GM18505 (cell line): Measurements from ENCODE around the gene IRF2BP2.

ENCODE experiments used
- ATAC-seq: cut with Tn5 transposase; IDR thresholded peaks from one replicate; pipeline ENCODE4 v1.9.1; 2021; ENCODE audit not compliant: unreplicated experiment
- POLR2A ChIP-seq: IDR thresholded peaks from 4 replicates; pipeline ENCODE4 v1.6.1; 2011; ENCODE audit warnings: borderline replicate concordance; ENCODE audit not compliant: insufficient read depth, insufficient read length; ENCODE audit errors: extremely low read depth

The IRF2BP2 gene

DNA sequence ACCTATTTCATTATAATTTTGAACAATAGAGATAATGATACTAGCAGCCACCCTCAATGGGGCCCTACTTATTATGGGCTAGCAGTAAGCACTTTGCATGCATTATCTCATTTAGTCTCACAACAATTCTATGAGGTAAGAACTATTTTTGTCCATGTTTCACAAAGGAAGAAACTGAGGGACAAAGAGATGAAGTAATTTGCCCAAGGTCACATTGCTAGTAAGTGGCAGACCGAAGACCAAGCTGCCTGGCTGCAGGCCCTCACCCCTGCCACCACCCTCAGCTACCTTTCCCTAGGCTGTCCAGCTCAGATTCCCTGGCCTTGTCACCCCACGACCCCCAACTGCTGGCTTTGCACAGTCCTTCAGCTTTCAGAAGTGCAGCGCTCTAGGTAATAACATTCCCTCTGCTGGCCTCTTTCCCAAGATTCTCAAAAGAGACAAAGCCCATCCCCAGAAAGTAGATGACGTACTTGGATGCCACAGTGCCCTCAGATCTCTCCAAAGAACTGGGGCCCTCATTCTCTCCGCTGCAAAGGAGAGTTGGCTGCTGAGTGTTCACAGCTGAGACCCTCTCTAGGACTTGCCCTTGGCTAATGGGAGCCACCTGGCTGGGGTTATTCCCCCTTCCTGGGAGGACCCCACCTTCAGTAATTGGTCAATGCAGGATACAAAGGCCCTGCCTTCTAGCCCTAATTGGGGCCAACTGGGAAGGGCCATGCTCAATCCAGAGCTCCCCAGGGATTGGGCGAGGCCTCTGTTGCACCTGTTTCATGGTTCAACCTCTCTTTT is 39.5 kb downstream of the IRF2BP2 start:
- ATAC-seq: no peak
- no peak for TF ChIP-seq POLR2A

DNA sequence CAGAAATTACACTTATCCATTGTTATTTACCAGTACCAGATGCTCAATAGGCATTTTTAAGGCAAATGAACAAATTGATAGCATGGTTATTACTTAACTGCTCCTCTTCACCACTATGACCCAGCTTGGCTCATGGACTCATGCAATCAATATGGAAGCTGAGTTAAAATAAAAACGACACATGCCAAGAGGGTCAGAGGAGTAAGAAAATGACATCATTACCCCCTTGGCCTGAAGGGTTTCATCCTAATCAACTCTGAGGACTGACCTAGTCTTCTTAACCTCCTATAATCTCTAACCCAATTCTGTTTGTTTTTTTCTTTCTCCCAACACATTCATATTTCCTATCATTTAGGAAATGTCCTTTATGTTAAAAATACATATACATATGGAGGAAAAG is 41.6 kb downstream of the IRF2BP2 start:
- no peak for TF ChIP-seq POLR2A
- no peak for ATAC-seq

DNA sequence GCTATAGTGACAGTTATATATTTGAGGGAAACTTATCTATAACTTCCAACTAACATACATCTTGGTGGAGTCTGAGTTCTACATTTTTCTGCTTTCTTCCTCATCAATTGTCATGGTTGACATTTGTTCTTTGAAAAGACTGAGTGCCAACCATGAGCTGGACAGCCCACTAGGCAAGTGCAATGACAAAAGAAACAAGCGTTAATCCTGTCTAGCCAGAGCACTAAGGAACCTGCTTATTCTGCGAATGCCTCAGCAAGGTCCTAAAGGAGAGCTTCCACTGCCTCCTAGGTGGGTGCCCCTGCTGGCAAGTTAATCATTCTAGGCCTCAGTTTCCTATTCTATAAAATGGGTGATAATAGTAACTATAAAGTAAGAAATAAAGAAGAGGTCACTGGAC is 44.8 kb downstream of the IRF2BP2 start:
- ATAC-seq: no peak
- no peak for TF ChIP-seq POLR2A

DNA sequence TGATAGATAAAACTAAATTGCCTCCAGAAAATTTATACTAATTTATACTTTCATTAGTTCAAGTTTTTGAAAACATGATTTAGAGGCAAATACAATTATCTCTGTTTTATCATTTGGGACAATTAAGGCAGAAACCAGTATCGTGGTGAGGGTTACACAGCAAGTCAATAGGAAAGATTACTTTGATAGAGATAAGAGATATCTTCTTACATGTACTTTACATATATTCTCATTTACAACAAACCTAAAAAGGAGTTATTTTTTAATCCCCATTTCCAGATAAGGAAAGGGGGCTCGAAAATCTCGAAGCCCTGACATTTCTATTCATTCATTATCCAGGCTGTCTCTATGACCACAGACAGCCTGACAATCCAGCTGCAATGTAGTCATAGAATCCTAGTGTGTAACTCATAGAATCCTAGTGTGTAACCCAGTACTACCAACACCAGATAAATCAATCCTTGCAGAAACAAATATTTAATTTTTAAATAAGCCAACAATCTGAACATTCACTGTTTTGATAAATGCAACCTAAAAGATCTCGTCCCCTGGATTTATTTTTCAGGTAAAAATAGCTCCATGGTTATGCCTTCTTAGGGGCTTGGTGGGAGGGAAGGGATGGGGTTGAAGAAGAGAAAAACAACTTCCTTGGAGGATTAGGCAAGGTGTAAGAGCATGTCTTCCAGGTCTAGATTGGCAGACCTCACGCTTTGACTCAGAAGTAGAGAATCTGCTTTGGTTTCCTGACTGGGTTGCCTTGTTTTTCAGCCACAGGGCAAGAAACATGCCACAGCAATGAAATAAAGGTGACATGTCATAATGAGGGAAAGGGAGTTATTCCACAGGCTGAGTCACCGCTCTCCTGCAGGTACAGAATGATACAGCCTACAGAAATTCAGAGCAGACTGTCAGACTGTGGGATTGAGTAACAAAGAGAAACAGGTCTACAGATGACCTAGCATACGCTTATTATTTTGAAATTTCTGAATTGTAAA is 45.6 kb downstream of the IRF2BP2 start:
- no peak for ATAC-seq
- no peak for TF ChIP-seq POLR2A

DNA sequence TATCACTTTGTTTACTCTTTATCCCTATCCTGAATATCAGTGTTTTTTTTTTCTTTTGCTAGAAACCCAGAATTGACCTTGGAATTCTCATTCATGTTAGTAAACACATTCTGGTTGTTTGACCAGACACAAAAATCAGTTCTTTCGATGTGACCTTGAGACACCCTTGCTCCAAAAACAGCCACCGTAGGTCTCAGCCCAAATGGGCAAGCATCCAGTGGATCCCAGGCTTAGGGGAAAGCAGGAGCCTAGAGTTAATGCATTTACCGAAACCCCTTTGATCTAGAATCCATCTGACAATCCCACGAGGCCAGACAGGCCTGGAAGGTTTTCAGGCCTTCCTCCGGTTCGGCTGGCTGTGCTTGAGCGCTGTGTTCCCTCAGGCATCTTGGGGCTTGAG is 47.6 kb downstream of the IRF2BP2 start:
- ATAC-seq: no peak

DNA sequence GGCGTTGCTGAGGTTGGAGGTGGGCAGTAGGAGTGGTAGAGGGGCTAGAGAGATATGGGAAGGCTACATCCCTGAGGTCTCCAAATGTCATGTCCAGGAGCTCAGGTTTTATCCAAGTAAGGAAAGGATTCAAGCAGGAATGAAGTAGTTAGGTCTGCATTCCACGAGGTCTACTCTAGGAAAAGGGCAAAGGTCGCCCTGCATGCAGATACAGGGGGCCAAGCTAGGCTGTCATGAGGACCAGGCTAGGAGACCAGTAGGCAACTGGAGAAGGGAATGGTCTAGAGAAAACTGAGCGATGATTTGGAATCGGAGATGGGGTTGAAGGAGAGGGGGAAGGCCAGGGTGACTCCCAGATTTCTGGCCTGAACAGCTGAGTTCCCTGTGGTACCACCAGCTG is 48.7 kb downstream of the IRF2BP2 start:
- TF ChIP-seq POLR2A: no peak
- no peak for ATAC-seq

More for the DNA sequence above, 47.6 kb downstream of the IRF2BP2 start:
- no peak for TF ChIP-seq POLR2A

DNA sequence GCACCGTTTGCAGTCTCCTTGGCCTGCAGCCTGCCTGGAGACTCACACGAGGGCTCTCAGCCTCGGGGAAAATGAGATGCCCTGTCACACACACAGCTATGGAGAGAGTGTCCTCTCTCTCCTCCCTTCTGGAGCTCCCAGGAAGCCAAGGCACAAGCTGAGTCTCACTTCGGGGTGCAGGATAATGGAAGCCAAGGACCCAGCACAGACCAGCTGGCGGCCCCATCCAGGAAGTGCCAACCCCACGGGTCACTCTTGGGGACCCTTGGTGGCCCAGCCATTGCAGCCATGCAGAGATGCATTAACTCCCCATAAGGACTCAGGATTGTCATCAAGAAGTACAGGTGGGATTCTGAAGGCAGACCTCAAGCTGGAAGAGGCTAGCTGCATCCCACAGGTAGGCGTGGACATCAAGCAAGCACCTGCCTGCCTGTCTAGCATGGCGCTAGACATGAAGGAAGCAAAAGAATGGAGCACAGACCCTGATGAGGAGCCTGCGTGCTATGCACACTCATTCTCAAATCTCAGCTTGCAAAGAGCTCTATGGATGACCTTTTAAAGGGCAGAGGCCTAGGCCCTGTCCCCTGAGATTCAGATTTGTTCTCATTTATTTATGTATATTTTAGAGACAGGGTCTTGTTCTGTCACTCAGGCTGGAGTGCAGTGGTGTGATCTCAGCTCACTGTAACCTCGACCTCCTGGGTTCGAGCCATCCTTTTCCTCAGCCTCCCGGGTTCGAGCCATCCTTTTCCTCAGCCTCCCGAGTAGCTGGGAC is 49.9 kb downstream of the IRF2BP2 start:
- TF ChIP-seq POLR2A: no peak
- no peak for ATAC-seq

DNA sequence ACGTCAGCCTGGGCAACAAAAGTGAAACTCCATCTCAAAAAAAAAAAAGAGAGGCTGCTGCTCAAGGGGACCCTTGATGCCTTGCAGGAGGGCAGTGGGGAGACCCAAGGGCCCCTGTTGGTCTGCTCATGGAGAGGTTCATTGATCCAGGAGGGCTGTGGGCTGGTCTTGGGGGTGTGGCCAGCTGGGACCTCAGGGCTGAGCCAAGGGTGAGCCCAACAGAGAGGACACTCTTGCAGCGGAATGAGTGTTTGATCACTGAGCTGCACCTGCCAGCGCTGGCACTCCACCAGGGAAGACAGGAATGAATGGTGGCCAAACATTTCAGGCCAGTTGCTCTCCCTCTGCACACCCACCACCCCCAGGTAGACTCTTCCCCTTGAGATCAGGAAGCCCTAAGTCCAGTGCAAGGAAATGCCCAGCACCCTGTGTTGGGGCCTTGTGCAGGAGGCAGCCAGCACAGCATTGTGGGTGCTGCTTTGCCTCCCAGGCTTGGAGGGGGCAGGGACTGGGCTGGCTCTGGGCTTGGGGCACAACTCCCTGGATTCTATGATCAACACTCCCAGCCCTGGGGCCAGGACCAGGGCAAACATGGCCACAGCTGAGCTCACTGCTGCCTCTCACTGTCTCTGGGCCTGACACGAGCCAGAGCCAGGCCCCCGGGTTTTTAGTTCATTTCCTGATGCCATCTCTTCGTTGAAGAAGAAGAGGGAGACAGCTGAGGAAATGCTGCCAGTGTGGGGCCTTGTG is 50.7 kb downstream of the IRF2BP2 start:
- TF ChIP-seq POLR2A: no peak
- no peak for ATAC-seq

DNA sequence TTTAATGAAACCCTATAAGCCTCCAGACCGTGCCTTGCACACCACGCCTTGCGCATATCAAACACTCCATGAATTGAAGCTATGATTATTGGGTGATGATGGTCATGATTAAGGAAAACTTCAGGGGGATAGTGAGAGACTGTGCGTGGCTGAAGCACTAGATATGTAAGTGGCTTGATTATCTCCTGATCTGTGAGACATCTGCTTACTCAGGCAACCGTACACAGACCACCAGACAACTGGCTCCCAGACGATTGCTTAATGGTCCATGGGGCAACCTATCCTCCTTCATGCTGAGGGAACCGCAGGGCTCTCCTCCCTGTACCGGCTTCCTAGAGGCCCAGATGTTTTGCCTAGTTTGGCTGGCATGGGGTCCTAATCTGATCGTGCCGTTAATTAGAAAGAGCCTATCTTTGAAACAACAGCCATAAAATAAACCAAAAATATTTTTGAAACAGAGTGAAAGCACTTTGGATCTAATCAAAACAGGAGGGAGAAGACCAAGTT is 51.6 kb downstream of the IRF2BP2 start:
- ATAC-seq: no peak
- TF ChIP-seq POLR2A: no peak

DNA sequence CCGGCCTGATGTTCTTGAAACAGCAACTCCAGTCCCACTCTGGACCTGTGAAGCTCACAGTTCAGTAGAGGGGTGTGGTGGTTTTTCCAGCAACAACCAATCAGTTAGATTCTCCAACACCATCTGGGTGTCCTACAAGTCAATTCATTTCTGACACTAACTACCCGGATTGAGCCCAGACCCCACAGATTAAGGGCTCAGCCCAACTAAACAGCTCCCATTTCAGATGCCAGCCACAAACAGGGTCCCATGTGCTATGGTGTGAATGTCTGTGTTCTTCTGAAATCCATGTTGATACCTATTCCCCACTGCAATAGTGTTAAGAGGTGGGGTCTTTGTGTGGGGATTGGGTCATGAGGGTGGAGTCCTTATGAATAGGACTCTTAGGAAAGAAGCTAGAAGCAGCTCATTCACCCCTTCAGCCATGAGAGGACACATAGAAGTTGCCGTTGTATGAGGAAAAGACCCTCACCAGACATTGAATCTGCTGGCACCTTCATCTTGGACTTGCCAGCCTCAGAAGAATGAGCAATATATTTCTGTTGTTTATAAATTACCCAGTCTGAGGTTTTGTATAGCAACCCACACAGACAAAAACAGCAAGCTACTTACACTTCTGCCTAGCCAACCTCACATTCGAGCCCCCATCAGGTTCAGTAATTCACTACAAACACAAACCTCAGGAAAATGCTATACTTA is 53.6 kb downstream of the IRF2BP2 start:
- no peak for ATAC-seq
- TF ChIP-seq POLR2A: no peak

DNA sequence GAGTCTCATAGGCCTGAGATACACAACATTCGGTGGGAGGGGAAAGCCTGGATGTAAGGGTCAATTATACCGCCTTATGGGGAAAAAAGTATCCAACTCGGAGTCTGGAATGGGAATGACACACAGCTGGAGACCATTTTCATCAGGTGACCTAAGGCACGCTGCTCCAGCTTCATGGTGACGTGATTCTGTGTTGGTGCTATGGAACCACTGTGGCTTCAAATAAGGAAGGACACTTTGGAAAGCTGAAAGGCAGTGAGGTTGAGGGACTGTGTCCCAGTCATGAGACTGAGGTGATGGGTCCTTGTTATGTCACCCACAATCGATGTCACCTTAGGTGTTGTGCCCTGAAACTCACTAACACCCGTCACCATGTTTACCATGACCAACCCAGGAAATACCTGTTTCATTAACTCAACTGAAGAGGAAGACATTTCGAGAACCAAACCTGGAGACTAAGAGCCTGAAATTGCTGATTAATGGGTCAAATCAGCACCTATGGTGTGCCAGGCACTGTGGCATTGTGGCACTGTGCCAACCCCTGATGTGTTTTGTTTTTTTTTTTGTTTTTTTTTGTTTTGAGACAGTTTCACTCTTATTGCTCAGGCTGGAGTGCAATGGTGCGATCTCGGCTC is 54.5 kb downstream of the IRF2BP2 start:
- no peak for ATAC-seq
- no peak for TF ChIP-seq POLR2A
